T-helper 17 cell (primary cell): Measurements from ENCODE around the gene GRM8. TPM values are rescaled to one million over a fixed set of nuclear protein-coding genes. Genes with fewer than 3 reads are reported as not detected.

Experiments
- ATAC-seq: fragments of 150-1000 bp; cut with Tn5 transposase; 2 replicates; pipeline ENCODE4 v1.10.0; 2021; ENCODE audit warnings: mild to moderate bottlenecking, moderate library complexity
- DNase-seq, 3 donors: peaks; one replicate each; pipeline versions ENCODE4 v3.0.0 to v3.0.0-alpha.2; 2020 to 2021
- H3K9me3 ChIP-seq: one replicate; pipeline ENCODE4 v1.7.0; 2013; ENCODE audit warnings: low read length, mild to moderate bottlenecking; ENCODE audit not compliant: control insufficient read depth, poor library complexity, severe bottlenecking
- H3K27ac Mint-ChIP-seq: one replicate; pipeline ENCODE4 v1.8.0; 2022; ENCODE audit warnings: mild to moderate bottlenecking, moderate library complexity, mixed read lengths
- H3K27me3 Mint-ChIP-seq: one replicate; pipeline ENCODE4 v1.8.0; 2022; ENCODE audit warnings: mixed read lengths
- H3K36me3 Mint-ChIP-seq: one replicate; pipeline ENCODE4 v1.8.0; 2022; ENCODE audit warnings: low read depth, mixed read lengths
- H3K4me1 Mint-ChIP-seq: one replicate; pipeline ENCODE4 v1.8.0; 2022; ENCODE audit warnings: mild to moderate bottlenecking, mixed read lengths
- H3K4me3 Mint-ChIP-seq: one replicate; pipeline ENCODE4 v1.8.0; 2022; ENCODE audit warnings: mild to moderate bottlenecking, moderate library complexity, mixed read lengths
- total RNA-seq, 4 donors: library from RNA in 2 of 4; stranded (reverse) in 2 of 4; gene quantifications; one replicate each; pipeline ENCODE4 v1.2.3 and lab custom pipeline; 2022 to 2026

The GRM8 gene
- total RNA-seq, 2 donors from 2014 or later: not detected

- Mint-ChIP-seq H3K4me1 (no peaks in the 10 kb centered on the region), H3K4me3 (no peak overlapping the region), H3K36me3 (no peaks in the 10 kb centered on the region), H3K27ac (no peak overlapping the region), H3K27me3 (peaks cover 8% of the 10 kb centered on the region)
- DNase-seq: no peak
- no peak for ATAC-seq
- H3K9me3 ChIP-seq: no peaks in the 10 kb centered on the region
These were observed 171.2 kb downstream of the GRM8 start for GRCh38 chr7:127081539-127081938.

- H3K4me1 Mint-ChIP-seq: no peaks in the 10 kb centered on the region
- no peak for ATAC-seq
- no peak overlapping the region for H3K4me3 Mint-ChIP-seq
- peaks cover 9% of the 10 kb centered on the region for H3K27me3 Mint-ChIP-seq
- H3K27ac Mint-ChIP-seq: no peak overlapping the region
- H3K36me3 Mint-ChIP-seq: no peaks in the 10 kb centered on the region
- no peaks in the 10 kb centered on the region for H3K9me3 ChIP-seq
- no peak for DNase-seq
These were observed 172.2 kb downstream of the GRM8 start for GRCh38 chr7:127080576-127080975.

DNA sequence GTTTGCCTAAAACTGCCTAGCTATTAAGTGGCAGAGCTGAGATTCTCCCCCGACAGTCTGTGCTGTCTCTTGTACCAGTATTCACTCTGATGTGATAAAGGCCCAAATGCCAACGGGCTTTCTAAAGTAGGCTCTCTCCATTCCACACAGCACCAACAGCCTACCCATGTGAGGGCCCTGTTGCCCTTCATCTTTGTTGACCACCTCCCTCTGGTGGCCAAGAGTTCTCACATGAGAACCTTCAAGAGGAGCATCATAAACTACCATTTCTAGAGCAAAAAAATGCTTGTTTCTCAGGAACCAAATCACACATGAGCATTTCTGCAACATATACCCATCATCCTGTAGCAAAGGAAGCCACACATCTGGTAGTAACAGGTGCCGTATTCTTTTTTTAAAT lies 185.8 kb downstream of the GRM8 start:
- H3K9me3 ChIP-seq: no peaks in the 10 kb centered on the region
- Mint-ChIP-seq H3K36me3 (no peaks in the 10 kb centered on the region), H3K4me3 (no peak overlapping the region), H3K27ac (no peak overlapping the region), H3K27me3 (peaks cover 2% of the 10 kb centered on the region), H3K4me1 (no peaks in the 10 kb centered on the region)
- ATAC-seq (no peak), DNase-seq (no peak)

DNA sequence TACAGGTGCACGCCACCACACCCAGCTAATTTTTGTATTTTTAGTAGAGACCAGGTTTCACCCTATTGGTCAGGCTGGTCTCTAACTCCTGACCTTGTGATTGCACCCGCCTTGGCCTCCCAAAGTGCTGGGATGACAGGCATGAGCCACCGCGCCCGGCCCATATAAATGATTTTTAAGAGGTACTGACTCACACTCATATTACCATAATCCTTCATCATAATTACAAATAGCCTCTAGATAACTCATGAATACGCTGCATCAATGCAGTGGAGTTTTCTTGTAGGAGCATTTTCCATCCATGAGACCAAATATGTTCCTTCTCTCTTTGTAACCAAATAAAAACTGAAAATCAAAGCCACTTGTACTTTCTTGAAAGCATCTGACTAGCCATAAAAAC lies 193.3 kb downstream of the GRM8 start:
- no peak for DNase-seq
- Mint-ChIP-seq H3K36me3 (no peaks in the 10 kb centered on the region), H3K27ac (no peak overlapping the region), H3K27me3 (peaks cover 7% of the 10 kb centered on the region), H3K4me3 (no peak overlapping the region), H3K4me1 (no peaks in the 10 kb centered on the region)
- no peak for ATAC-seq
- no peaks in the 10 kb centered on the region for H3K9me3 ChIP-seq

GRCh38 chr7:127057918-127058317 lies 194.8 kb downstream of the GRM8 start:
- no peaks in the 10 kb centered on the region for H3K9me3 ChIP-seq
- Mint-ChIP-seq H3K27ac (no peak overlapping the region), H3K4me3 (no peak overlapping the region), H3K4me1 (no peaks in the 10 kb centered on the region), H3K27me3 (peaks cover 7% of the 10 kb centered on the region), H3K36me3 (no peaks in the 10 kb centered on the region)
- ATAC-seq (no peak), DNase-seq (no peak)

DNA sequence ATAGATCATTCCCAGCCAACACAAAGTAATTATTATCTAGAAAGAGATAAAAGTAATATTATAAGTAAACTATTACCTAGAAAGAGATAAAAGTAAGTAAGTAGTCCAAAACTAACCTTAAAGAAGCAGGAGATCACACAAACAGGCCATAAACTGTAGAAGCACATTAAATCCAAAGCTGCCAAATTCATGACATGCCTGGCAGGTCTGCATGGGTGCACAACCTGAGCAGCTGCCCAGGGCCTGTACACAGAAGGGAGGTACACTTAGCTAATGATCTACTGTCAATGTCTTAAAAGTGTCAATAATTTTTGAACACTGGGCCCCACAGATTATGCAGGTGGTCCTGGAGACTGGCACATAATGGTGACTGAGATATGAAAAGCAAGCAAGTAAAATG lies 196.5 kb downstream of the GRM8 start:
- H3K27me3 Mint-ChIP-seq: no peaks in the 10 kb centered on the region
- H3K36me3 Mint-ChIP-seq: no peaks in the 10 kb centered on the region
- no peak overlapping the region for H3K4me3 Mint-ChIP-seq
- DNase-seq (no peak), ATAC-seq (no peak)
- H3K9me3 ChIP-seq: no peaks in the 10 kb centered on the region
- H3K4me1 Mint-ChIP-seq: no peaks in the 10 kb centered on the region
- no peak overlapping the region for H3K27ac Mint-ChIP-seq

DNA sequence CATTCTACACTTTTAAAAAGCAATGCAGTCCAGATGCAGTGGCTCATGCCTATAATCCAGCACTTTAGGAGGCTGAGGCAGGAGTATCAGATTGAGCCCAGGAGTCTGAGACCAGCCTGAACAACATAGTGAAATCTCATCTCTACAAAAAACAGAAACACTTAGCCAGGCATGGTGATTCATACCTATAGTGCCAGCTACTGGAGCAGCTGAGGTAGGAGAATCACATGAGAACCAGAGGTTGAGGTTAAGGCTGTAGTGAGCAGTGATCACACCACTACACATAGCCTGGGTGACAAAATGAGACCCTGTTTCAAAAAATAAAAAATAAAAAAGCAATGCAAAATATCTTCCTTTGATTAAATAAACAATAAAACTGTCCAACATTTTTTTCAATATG lies 205.2 kb downstream of the GRM8 start:
- no peaks in the 10 kb centered on the region for H3K4me1 Mint-ChIP-seq
- H3K27ac Mint-ChIP-seq: no peak overlapping the region
- peaks cover 10% of the 10 kb centered on the region for H3K27me3 Mint-ChIP-seq
- DNase-seq: no peak
- no peaks in the 10 kb centered on the region for H3K9me3 ChIP-seq
- no peak for ATAC-seq
- no peak overlapping the region for H3K4me3 Mint-ChIP-seq
- no peaks in the 10 kb centered on the region for H3K36me3 Mint-ChIP-seq

GRCh38 chr7:127041689-127042452 lies 210.9 kb downstream of the GRM8 start:
- no peaks in the 10 kb centered on the region for H3K9me3 ChIP-seq
- Mint-ChIP-seq H3K4me1 (no peaks in the 10 kb centered on the region), H3K27ac (no peak overlapping the region), H3K27me3 (peaks cover 4% of the 10 kb centered on the region), H3K36me3 (no peaks in the 10 kb centered on the region), H3K4me3 (no peak overlapping the region)
- ATAC-seq (no peak), DNase-seq (no peak)

DNA sequence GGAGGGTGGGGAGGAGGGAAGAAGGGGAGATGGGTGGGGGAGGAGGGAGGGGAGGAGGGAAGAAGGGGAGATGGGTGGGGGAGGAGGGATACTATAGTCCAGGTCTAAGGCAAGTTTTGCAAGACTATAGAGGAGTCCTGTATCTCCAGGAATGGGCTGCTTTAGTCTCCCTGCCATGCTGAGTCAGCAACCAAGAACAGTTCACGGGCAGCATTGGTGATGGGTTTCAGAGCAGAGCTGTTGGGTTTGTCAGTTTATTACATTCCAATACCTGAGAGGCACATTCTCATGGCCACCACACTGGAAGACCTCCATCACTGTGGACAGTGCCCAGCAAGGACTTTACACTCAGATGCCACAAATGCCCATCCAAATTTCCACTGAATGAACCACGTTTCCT lies 212.7 kb downstream of the GRM8 start:
- Mint-ChIP-seq H3K27ac (no peak overlapping the region), H3K4me1 (no peaks in the 10 kb centered on the region), H3K36me3 (no peaks in the 10 kb centered on the region), H3K4me3 (no peak overlapping the region), H3K27me3 (peaks cover 8% of the 10 kb centered on the region)
- DNase-seq: no peak
- ATAC-seq: no peak
- H3K9me3 ChIP-seq: no peaks in the 10 kb centered on the region

DNA sequence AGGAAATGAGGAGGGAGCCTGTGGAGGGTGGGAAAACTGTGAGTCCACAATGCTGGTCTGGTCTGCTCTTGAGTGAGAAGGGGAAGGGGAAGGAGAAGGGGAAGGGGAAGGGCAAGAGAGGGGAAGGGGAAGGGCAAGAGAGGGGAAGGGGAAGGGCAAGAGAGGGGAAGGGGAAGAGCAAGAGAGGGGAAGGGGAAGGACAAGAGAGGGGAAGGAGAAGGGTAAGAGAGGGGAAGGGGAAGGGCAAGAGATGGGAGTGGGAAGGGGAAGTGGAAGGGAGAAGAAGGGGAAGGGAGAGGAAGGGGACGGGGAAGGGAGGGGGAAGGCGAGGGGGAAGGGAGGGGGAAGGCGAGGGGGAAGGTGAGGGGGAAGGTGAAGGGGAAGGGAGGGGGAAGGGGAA lies 213.2 kb downstream of the GRM8 start:
- H3K36me3 Mint-ChIP-seq: no peaks in the 10 kb centered on the region
- H3K27ac Mint-ChIP-seq: no peak overlapping the region
- no peak for ATAC-seq

GRCh38 chr7:127035203-127035849 lies 217.4 kb downstream of the GRM8 start:
- no peak for ATAC-seq
- Mint-ChIP-seq H3K36me3 (no peaks in the 10 kb centered on the region), H3K27ac (no peak overlapping the region), H3K4me1 (no peaks in the 10 kb centered on the region), H3K4me3 (no peak overlapping the region), H3K27me3 (peaks cover 17% of the 10 kb centered on the region)
- DNase-seq: no peak
- H3K9me3 ChIP-seq: no peaks in the 10 kb centered on the region

More for the DNA sequence above, 213.2 kb downstream of the GRM8 start:
- DNase-seq: no peak
- H3K4me3 Mint-ChIP-seq: no peak overlapping the region
- H3K27me3 Mint-ChIP-seq: peaks cover 13% of the 10 kb centered on the region
- H3K9me3 ChIP-seq: no peaks in the 10 kb centered on the region
- no peaks in the 10 kb centered on the region for H3K4me1 Mint-ChIP-seq

GRCh38 chr7:127034186-127034806 lies 218.4 kb downstream of the GRM8 start:
- ATAC-seq (no peak), DNase-seq (no peak)
- no peaks in the 10 kb centered on the region for H3K4me1 Mint-ChIP-seq
- H3K4me3 Mint-ChIP-seq: no peak overlapping the region
- H3K27ac Mint-ChIP-seq: no peak overlapping the region
- no peaks in the 10 kb centered on the region for H3K9me3 ChIP-seq
- H3K27me3 Mint-ChIP-seq: peaks cover 17% of the 10 kb centered on the region
- no peaks in the 10 kb centered on the region for H3K36me3 Mint-ChIP-seq

- no peaks in the 10 kb centered on the region for H3K9me3 ChIP-seq
- no peak for ATAC-seq
- Mint-ChIP-seq H3K4me3 (no peak overlapping the region), H3K4me1 (no peaks in the 10 kb centered on the region), H3K36me3 (no peaks in the 10 kb centered on the region), H3K27me3 (peaks cover 7% of the 10 kb centered on the region), H3K27ac (no peak overlapping the region)
- no peak for DNase-seq
These were observed 222.9 kb downstream of the GRM8 start for GRCh38 chr7:127029823-127030222.
